Head of caudate nucleus (tissue), 42 donors: ENCODE measurements around the gene IL17RA.
A peak's percentile ranks its signal among the peaks of the same experiment; 100 is the strongest.
"Not testable (repeated sequence)": the region's sequence is repeated elsewhere in the genome, so short reads cannot be mapped to it uniquely, and the experiment has no call there.

Source experiments
- DNase-seq, 42 donors: peaks; one replicate each; pipeline versions ENCODE4 v3.0.0 to v3.0.0-alpha.2; 2020 to 2021; ENCODE audit warnings: mixed read lengths in 7 of 42
- intact Hi-C: fragments of 100-400 bp; cut with DNase I; formaldehyde crosslinking; loops from one replicate; pipeline ENCODE4 v1.15.0; 2022

IL17RA gene

GRCh38 chr22:17084554-17085276 lies at the start of gene IL17RA:
Gene IL17RA (plus strand): TSS chr22:17085000. CDS start chr22:17085092, 92 bp downstream.
- intact Hi-C loops, result no loop called here
- peak; percentile 61 to 92 (median 85) for DNase-seq

GRCh38 chr22:17035246-17035645 lies 49.6 kb upstream of the IL17RA start:
- DNase-seq, result peak in 6 of 42 donors; percentile 23 to 39 (median 30)
- intact Hi-C loops, result no loop called here

GRCh38 chr22:17035976-17036841 lies 48.6 kb upstream of the IL17RA start:
- intact Hi-C loops, result not testable (repeated sequence)
- peak in 41 of 42 donors; percentile 34 to 80 (median 67) for DNase-seq

- DNase-seq, result peak in 30 of 42 donors; percentile 24 to 72 (median 39)
- intact Hi-C loops, result not testable (repeated sequence)
Measured at GRCh38 chr22:17036842-17037711, 47.7 kb upstream of the IL17RA start.

GRCh38 chr22:17043521-17043920 lies 41.3 kb upstream of the IL17RA start:
- DNase-seq, result no peak
- intact Hi-C loops, result no loop called here

GRCh38 chr22:17046566-17047348 lies 38.0 kb upstream of the IL17RA start:
- DNase-seq, result no peak
- intact Hi-C loops, result no loop called here

GRCh38 chr22:17047656-17048055 lies 37.1 kb upstream of the IL17RA start:
- intact Hi-C loops, result no loop called here
- no peak for DNase-seq

- intact Hi-C loops, result loop anchor here (10.0 kb wide), 1 partner anchor 121 kb away; no protein-coding TSS in a partner anchor
- peak in 1 of 42 donors; percentile 10 for DNase-seq
Measured at GRCh38 chr22:17056058-17056457, 28.7 kb upstream of the IL17RA start.

- intact Hi-C loops, result loop anchor here (10.0 kb wide), 1 partner anchor 122 kb away; no protein-coding TSS in a partner anchor
- peak in 2 of 42 donors; percentile 34 for DNase-seq
Measured at GRCh38 chr22:17056807-17057206, 28.0 kb upstream of the IL17RA start.

- intact Hi-C loops, result loop anchor here (10.0 kb wide), 1 partner anchor 123 kb away; no protein-coding TSS in a partner anchor
Measured at GRCh38 chr22:17057959-17058814, 26.6 kb upstream of the IL17RA start.

GRCh38 chr22:17060126-17060525 lies 24.7 kb upstream of the IL17RA start:
- intact Hi-C loops, result no loop called here
- DNase-seq, result peak in 1 of 42 donors; percentile 28

More at GRCh38 chr22:17057959-17058814, 26.6 kb upstream of the IL17RA start:
- peak; percentile 28 to 92 (median 80) for DNase-seq

- peak in 1 of 42 donors; percentile 40 for DNase-seq
- intact Hi-C loops, result no loop called here
Measured at GRCh38 chr22:17063411-17064106, 21.2 kb upstream of the IL17RA start.

GRCh38 chr22:17064498-17065100 lies 20.2 kb upstream of the IL17RA start:
- intact Hi-C loops, result no loop called here
- DNase-seq, result peak in 2 of 42 donors; percentile 21

- intact Hi-C loops, result no loop called here
- peak in 2 of 42 donors; percentile 3 to 25 for DNase-seq
Measured at GRCh38 chr22:17065433-17065832, 19.4 kb upstream of the IL17RA start.

- intact Hi-C loops, result loop anchor here (10.0 kb wide), 1 partner anchor 92 kb away; no protein-coding TSS in a partner anchor
- DNase-seq, result no peak
Measured at GRCh38 chr22:17072877-17073276, 11.9 kb upstream of the IL17RA start.

GRCh38 chr22:17074648-17075002 lies 10.2 kb upstream of the IL17RA start:
- no peak for DNase-seq
- intact Hi-C loops, result loop anchor here (10.0 kb wide), 1 partner anchor 90 kb away; no protein-coding TSS in a partner anchor
